HG02852 (cell line): Measurements from ENCODE around the gene INPP4A.

Experiments
- ATAC-seq: cut with Tn5 transposase; IDR thresholded peaks from one replicate; pipeline ENCODE4 v1.9.1; 2021; ENCODE audit warnings: mild to moderate bottlenecking, moderate library complexity; ENCODE audit not compliant: unreplicated experiment

The INPP4A gene

GRCh38 chr2:98558852-98559530 lies 114.3 kb downstream of the INPP4A start:
- no peak for ATAC-seq

- ATAC-seq = no peak
These were observed 114.9 kb downstream of the INPP4A start for GRCh38 chr2:98559581-98559980.

- no peak for ATAC-seq
These were observed 115.7 kb downstream of the INPP4A start for GRCh38 chr2:98560256-98560771.

- ATAC-seq = no peak
These were observed 116.4 kb downstream of the INPP4A start for GRCh38 chr2:98561018-98561417.

GRCh38 chr2:98561902-98562695 lies 117.4 kb downstream of the INPP4A start:
- no peak for ATAC-seq

- ATAC-seq = no peak
These were observed 118.7 kb downstream of the INPP4A start for GRCh38 chr2:98563394-98563793.

GRCh38 chr2:98564541-98565132 lies 120.0 kb downstream of the INPP4A start:
- no peak for ATAC-seq

GRCh38 chr2:98565286-98565860 lies 120.7 kb downstream of the INPP4A start:
- no peak for ATAC-seq

- ATAC-seq = no peak
These were observed 121.3 kb downstream of the INPP4A start for GRCh38 chr2:98565941-98566340.

GRCh38 chr2:98568161-98568956 lies 123.7 kb downstream of the INPP4A start:
- no peak for ATAC-seq

GRCh38 chr2:98569197-98569793 lies 124.6 kb downstream of the INPP4A start:
- ATAC-seq = peak; percentile 71

GRCh38 chr2:98569915-98570314 lies 125.3 kb downstream of the INPP4A start:
- no peak for ATAC-seq

GRCh38 chr2:98570356-98570755 lies 125.7 kb downstream of the INPP4A start:
- ATAC-seq = no peak

GRCh38 chr2:98571121-98571701 lies 126.6 kb downstream of the INPP4A start:
- no peak for ATAC-seq

- no peak for ATAC-seq
These were observed 127.1 kb downstream of the INPP4A start for GRCh38 chr2:98571796-98572195.

GRCh38 chr2:98572211-98572610 lies 127.6 kb downstream of the INPP4A start:
- ATAC-seq = no peak

GRCh38 chr2:98572676-98573075 lies 128.0 kb downstream of the INPP4A start:
- no peak for ATAC-seq

GRCh38 chr2:98573426-98573825 lies 128.8 kb downstream of the INPP4A start:
- no peak for ATAC-seq

GRCh38 chr2:98576666-98577312 lies 132.1 kb downstream of the INPP4A start:
- no peak for ATAC-seq
